Posterior cingulate gyrus (tissue), 11 donors: ENCODE measurements around the gene PPP2R1A.
"Not testable (repeated sequence)": the region's sequence is repeated elsewhere in the genome, so short reads cannot be mapped to it uniquely, and the experiment has no call there.

ENCODE experiments used
- DNase-seq, 10 donors: peaks; one replicate each; pipeline versions ENCODE4 v3.0.0 to v3.0.0-alpha.2; 2020 to 2021; ENCODE audit warnings: mixed read lengths in 3 of 10
- intact Hi-C: fragments of 100-400 bp; cut with DNase I; formaldehyde crosslinking; loops from one replicate; pipeline ENCODE4 v1.15.1; 2023

PPP2R1A gene

GRCh38 chr19:52198678-52199077 lies 8.8 kb downstream of the PPP2R1A start:
- DNase-seq: no peak
- intact Hi-C loops: no loop called here

- intact Hi-C loops: no loop called here
- DNase-seq: no peak
Observed at GRCh38 chr19:52200044-52200443, 10.2 kb downstream of the PPP2R1A start.

- DNase-seq, intact Hi-C loops: not testable (repeated sequence)
Observed at GRCh38 chr19:52200755-52201391, 11.0 kb downstream of the PPP2R1A start.

GRCh38 chr19:52206481-52206880 lies 16.6 kb downstream of the PPP2R1A start:
- intact Hi-C loops: no loop called here

GRCh38 chr19:52211203-52211602 lies 21.4 kb downstream of the PPP2R1A start:
- no peak for DNase-seq
- intact Hi-C loops: no loop called here

More at GRCh38 chr19:52206481-52206880, 16.6 kb downstream of the PPP2R1A start:
- no peak for DNase-seq

- no peak for DNase-seq
- intact Hi-C loops: no loop called here
Observed at GRCh38 chr19:52211926-52212571, 22.2 kb downstream of the PPP2R1A start.

GRCh38 chr19:52212572-52213255 lies 22.9 kb downstream of the PPP2R1A start:
- intact Hi-C loops: no loop called here
- DNase-seq: no peak

GRCh38 chr19:52214241-52214640 lies 24.4 kb downstream of the PPP2R1A start:
- DNase-seq: no peak
- intact Hi-C loops: no loop called here

- DNase-seq: peak in 1 of 10 donors; percentile 62
- intact Hi-C loops: no loop called here
Observed at GRCh38 chr19:52216401-52216800, 26.5 kb downstream of the PPP2R1A start.

- no peak for DNase-seq
- intact Hi-C loops: no loop called here
Observed at GRCh38 chr19:52217576-52217975, 27.7 kb downstream of the PPP2R1A start.

- no peak for DNase-seq
- intact Hi-C loops: no loop called here
Observed at GRCh38 chr19:52219611-52220010, 29.8 kb downstream of the PPP2R1A start.

- intact Hi-C loops: no loop called here
- no peak for DNase-seq
Observed at GRCh38 chr19:52221031-52221430, 31.2 kb downstream of the PPP2R1A start.

- no peak for DNase-seq
- intact Hi-C loops: no loop called here
Observed at GRCh38 chr19:52221831-52222375, 32.1 kb downstream of the PPP2R1A start.

GRCh38 chr19:52224211-52224610 lies 34.4 kb downstream of the PPP2R1A start:
- intact Hi-C loops: no loop called here
- no peak for DNase-seq

- intact Hi-C loops: no loop called here
- no peak for DNase-seq
Observed at GRCh38 chr19:52226652-52227051, 36.8 kb downstream of the PPP2R1A start.

GRCh38 chr19:52227196-52227940 lies 37.5 kb downstream of the PPP2R1A start:
- DNase-seq: no peak
- intact Hi-C loops: no loop called here

- DNase-seq: no peak
- intact Hi-C loops: no loop called here
Observed at GRCh38 chr19:52227980-52228379, 38.1 kb downstream of the PPP2R1A start.

- no peak for DNase-seq
- intact Hi-C loops: no loop called here
Observed at GRCh38 chr19:52229524-52229923, 39.7 kb downstream of the PPP2R1A start.

GRCh38 chr19:52230685-52231084 lies 40.8 kb downstream of the PPP2R1A start:
- intact Hi-C loops: no loop called here

GRCh38 chr19:52231154-52231910 lies 41.5 kb downstream of the PPP2R1A start:
- DNase-seq: no peak
- intact Hi-C loops: no loop called here

More at GRCh38 chr19:52230685-52231084, 40.8 kb downstream of the PPP2R1A start:
- no peak for DNase-seq
